ENCODE measurements around the gene CST3.

Gene CST3

DNA sequence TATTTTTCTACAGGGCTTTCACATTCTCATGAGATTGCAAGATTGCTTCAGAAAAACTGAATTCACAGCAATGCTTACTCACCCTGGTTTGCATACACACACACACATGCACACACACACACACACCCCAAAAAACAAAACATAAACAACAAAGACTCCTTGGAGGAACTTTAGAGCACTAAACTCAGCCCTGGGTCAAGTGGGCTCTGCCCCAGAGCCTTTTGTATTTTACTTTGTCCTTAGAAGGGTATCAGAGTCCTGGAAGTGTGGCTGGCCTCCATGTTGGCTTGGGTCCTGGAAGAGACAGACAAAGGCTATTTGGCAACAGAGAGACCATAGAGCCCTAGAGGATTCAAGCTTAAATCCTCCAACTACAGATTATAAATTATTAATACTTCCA is 24.1 kb downstream of the CST3 start:
- H3K4me3 ChIP-seq (ENCODE audit: low read depth, low read length): no peak overlapping the region
- TF ChIP-seq, protein P1, sequence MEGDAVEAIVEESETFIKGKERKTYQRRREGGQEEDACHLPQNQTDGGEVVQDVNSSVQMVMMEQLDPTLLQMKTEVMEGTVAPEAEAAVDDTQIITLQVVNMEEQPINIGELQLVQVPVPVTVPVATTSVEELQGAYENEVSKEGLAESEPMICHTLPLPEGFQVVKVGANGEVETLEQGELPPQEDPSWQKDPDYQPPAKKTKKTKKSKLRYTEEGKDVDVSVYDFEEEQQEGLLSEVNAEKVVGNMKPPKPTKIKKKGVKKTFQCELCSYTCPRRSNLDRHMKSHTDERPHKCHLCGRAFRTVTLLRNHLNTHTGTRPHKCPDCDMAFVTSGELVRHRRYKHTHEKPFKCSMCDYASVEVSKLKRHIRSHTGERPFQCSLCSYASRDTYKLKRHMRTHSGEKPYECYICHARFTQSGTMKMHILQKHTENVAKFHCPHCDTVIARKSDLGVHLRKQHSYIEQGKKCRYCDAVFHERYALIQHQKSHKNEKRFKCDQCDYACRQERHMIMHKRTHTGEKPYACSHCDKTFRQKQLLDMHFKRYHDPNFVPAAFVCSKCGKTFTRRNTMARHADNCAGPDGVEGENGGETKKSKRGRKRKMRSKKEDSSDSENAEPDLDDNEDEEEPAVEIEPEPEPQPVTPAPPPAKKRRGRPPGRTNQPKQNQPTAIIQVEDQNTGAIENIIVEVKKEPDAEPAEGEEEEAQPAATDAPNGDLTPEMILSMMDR (IDR thresholded peaks at IDR 0.05; ENCODE audit: low read depth, low read length, missing control alignments): no peak
- DNase-seq (ENCODE audit: low read depth): no peak
- in situ Hi-C loops (cut with HindIII; ENCODE audit: low sequenced_read_pairs): no loop called here

DNA sequence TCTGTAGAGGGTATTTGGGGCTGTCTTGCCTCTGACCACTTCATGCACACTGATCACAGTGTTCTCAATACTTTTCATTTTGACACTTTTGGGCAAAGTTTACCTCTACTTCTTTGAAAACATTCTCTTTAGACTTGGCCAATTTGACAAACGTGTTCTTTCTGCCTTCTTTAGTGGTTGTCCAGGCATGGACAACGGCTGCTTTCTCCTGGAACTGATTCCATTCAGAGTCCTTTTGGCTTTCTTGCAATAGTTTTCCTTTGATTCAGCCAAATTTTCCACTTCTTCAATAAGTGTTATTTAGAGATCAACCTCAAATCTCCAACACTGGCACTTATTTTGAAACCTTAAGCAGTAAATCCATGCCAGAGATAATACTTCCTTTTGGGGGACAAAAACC is 25.4 kb downstream of the CST3 start:
- in situ Hi-C loops (cut with HindIII; ENCODE audit: low sequenced_read_pairs): no loop called here
- TF ChIP-seq, protein P1 (IDR thresholded peaks at IDR 0.05; ENCODE audit: low read depth, low read length, missing control alignments): no peak
- H3K4me3 ChIP-seq (ENCODE audit: low read depth, low read length): no peak overlapping the region
- no peak for DNase-seq (ENCODE audit: low read depth)

DNA sequence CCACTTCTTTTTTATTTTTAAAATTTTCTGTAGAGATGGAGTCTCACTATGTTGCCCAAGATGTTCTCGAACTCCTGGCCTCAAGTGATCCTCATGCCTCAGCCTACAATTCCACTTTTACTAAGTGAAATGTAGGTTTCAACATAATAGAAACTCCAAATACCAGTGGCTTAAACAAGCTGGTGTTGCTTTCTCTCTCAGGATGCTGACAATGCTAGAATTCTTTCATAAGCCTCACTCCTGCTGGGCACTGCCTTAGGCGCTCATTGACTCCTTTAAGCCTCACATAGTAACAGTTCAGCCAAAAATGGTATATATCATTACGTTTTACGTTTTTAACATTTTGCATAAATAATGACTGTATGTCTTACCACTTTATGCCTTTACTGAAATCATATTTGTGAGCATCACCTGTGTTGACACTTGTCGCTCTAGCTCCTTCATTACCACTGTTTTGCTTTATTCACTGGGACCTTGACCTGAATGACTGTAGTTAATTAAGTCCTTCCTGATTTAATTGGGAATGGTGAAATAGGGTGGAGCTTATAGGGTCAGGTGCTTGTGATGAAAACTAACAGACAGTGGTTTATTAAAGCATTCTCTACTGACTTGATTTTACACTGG is 28.2 kb downstream of the CST3 start:
- in situ Hi-C loops (cut with HindIII; ENCODE audit: low sequenced_read_pairs): no loop called here
- TF ChIP-seq, protein P1 (IDR thresholded peaks at IDR 0.05; ENCODE audit: low read depth, low read length, missing control alignments): no peak
- no peak overlapping the region for H3K4me3 ChIP-seq (ENCODE audit: low read depth, low read length)
- no peak for DNase-seq (ENCODE audit: low read depth)

DNA sequence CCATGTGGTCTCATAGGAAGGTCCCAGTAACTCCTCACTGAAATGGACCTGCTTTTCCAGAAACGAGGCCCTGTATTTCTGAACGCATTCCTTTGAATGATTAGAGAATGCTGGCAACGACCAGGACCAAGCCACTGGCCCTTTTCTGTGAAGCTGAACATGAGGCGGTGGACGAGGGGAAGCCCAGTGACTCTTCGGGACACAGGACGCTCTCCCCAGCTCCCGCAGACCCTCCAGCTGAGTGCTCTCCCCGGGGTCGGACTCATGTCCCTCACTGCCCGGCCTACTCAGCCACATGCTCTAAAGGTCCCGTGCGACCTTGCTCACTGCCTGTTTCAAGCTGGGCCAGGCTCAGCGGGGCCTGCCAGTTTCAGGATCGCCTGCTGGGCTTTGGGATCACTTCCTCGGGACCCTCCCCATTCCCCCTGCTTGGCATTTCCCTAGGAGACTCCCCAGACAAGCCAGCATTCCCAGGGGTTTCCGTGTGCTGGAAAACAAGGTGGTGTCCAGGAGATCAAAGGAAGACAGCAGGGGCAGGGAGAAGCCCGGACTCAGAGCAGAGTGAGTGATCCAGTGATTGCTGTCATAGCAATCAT is 29.4 kb downstream of the CST3 start:
- no peak for DNase-seq (ENCODE audit: low read depth)
- TF ChIP-seq, protein P1 (IDR thresholded peaks at IDR 0.05; ENCODE audit: low read depth, low read length, missing control alignments): no peak
- no peak overlapping the region for H3K4me3 ChIP-seq (ENCODE audit: low read depth, low read length)
- in situ Hi-C loops (cut with HindIII; ENCODE audit: low sequenced_read_pairs): no loop called here

DNA sequence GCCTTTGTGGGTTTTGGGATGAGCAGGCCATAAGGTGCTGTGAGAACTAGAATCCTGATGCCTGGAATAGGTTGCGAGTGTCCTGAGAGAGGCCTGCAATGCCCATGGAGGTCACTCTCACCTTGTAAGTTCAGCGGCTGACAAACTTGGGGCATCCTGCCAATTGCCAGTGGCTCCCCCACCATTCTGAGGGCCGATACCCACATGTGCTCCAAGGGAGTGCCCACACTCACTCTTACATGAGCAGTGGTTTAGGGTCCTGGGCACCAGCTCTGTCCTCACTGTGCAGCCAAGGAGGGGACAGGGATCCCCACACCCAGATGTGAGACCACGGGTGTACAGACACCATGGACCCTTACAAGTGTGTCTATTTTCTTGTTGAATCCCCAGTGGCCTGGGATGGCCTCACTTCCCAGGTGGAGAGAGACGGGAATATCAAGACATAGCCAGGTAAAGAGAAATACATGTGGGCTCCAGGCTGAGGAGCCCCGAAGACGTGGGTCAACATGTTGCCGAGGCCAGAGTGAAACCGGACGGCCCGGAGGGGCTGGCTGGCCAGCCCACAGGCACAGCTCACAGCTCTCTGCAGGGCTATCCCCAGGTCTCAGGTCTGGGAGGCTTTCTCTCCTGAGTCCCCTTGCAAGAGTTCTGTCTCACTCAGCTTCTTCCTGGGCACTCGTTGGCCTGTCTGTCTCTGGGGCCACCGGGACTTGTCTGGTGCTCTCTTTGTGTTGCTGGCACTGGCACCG is 30.1 kb downstream of the CST3 start:
- DNase-seq (ENCODE audit: low read depth): no peak
- TF ChIP-seq, protein P1 (IDR thresholded peaks at IDR 0.05; ENCODE audit: low read depth, low read length, missing control alignments): no peak
- in situ Hi-C loops (cut with HindIII; ENCODE audit: low sequenced_read_pairs): no loop called here
- H3K4me3 ChIP-seq (ENCODE audit: low read depth, low read length): no peak overlapping the region

DNA sequence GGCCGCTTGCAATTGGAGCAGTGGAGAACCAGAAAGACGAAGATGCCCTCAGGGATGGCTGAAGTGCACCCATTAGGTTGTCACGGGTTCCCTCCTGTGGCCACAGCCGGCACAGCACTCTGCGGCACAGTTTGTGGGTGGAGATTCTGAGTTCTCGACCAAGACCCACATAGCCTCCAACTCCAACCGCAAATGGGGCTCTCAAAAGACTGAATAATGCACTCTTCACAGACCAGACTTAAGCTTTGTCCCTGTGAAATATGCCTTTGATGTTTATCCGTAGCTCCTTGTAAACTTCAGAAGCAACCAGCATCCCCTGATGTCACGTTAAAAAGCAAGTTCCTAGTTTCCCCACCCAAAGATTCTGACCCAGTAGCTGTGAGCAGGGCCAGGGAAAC is 31.1 kb downstream of the CST3 start:
- no peak overlapping the region for H3K4me3 ChIP-seq (ENCODE audit: low read depth, low read length)
- TF ChIP-seq, protein P1 (IDR thresholded peaks at IDR 0.05; ENCODE audit: low read depth, low read length, missing control alignments): peak; percentile 94
- in situ Hi-C loops (cut with HindIII; ENCODE audit: low sequenced_read_pairs): no loop called here
- DNase-seq (ENCODE audit: low read depth): peak; percentile 61
